Daoy (cell line): Measurements from ENCODE around the gene ZNF213. TPM values are rescaled to one million over a fixed set of nuclear protein-coding genes. Genes with fewer than 3 reads are reported as not detected.

Experiments used
- total RNA-seq: library from RNA; depleted of rRNA; stranded (reverse); fragments of >200 nt; shearing (Covaris generic); gene quantifications from 2 replicates; pipeline ENCODE4 v1.2.3, GENCODE V29; 2014; rRNA removed

Gene ZNF213
- total RNA-seq, 1 experiment from 2014 or later = 3.7 TPM

Other genes with a start within 250 kb of the ZNF213 start
- gene FLYWCH1, start 223.1 kb upstream of the ZNF213 start, total RNA-seq = 32.3 and 42.3 TPM in 2 replicates
- gene KREMEN2, start 170.8 kb upstream of the ZNF213 start, total RNA-seq = 0.39 and 1.3 TPM in 2 replicates
- 15.3 and 20.5 TPM in 2 replicates for gene PAQR4, start 165.7 kb upstream of the ZNF213 start, total RNA-seq
- gene PKMYT1, start 154.6 kb upstream of the ZNF213 start, total RNA-seq = 48.6 and 70.3 TPM in 2 replicates
- gene CLDN9, start 122.1 kb upstream of the ZNF213 start, total RNA-seq = not detected in 2 replicates
- not detected in 2 replicates for gene CLDN6, start 116.8 kb upstream of the ZNF213 start, total RNA-seq
- gene TNFRSF12A, start 114.7 kb upstream of the ZNF213 start, total RNA-seq = 307 and 390 TPM in 2 replicates
- 1.8 and 4.7 TPM in 2 replicates for gene HCFC1R1, start 111.1 kb upstream of the ZNF213 start, total RNA-seq
- gene THOC6, start 111.0 kb upstream of the ZNF213 start, total RNA-seq = 24.0 and 25.5 TPM in 2 replicates
- gene BICDL2, start 98.1 kb upstream of the ZNF213 start, total RNA-seq = not detected in 2 replicates
- gene MMP25, start 88.5 kb upstream of the ZNF213 start, total RNA-seq = 0.17 and 0.54 TPM in 2 replicates
- 362 and 393 TPM in 2 replicates for gene IL32, start 69.4 kb upstream of the ZNF213 start, total RNA-seq
- not detected in 2 replicates for gene ZSCAN10, start 35.7 kb upstream of the ZNF213 start, total RNA-seq
- gene ZNF205, start 22.4 kb upstream of the ZNF213 start, total RNA-seq = 6.6 and 10.5 TPM in 2 replicates
- not detected in 2 replicates for gene OR1F1, start 53.2 kb downstream of the ZNF213 start, total RNA-seq
- 8.0 and 8.7 TPM in 2 replicates for gene ZNF200, start 100.1 kb downstream of the ZNF213 start, total RNA-seq
- 0.21 and 0.34 TPM in 2 replicates for gene MEFV, start 121.6 kb downstream of the ZNF213 start, total RNA-seq
- 28.8 and 61.1 TPM in 2 replicates for gene ZNF263, start 148.5 kb downstream of the ZNF213 start, total RNA-seq
- gene TIGD7, start 170.4 kb downstream of the ZNF213 start, total RNA-seq = 3.5 and 4.1 TPM in 2 replicates
- 20.6 and 20.7 TPM in 2 replicates for gene ZNF75A, start 170.5 kb downstream of the ZNF213 start, total RNA-seq
- not detected in 2 replicates for gene OR2C1, start 220.9 kb downstream of the ZNF213 start, total RNA-seq